DND-41 (cell line): ENCODE measurements around the gene NTRK1.

Source experiments
- CTCF ChIP-seq: IDR thresholded peaks from 2 replicates; pipeline ENCODE4 v1.5.1; 2012; ENCODE audit warnings: borderline replicate concordance, low read length, moderate library complexity, mild to moderate bottlenecking; ENCODE audit not compliant: poor library complexity, severe bottlenecking; ENCODE audit errors: extremely low read depth
- EZH2 ChIP-seq: IDR thresholded peaks from 3 replicates; pipeline ENCODE4 v1.6.1; 2012; ENCODE audit warnings: borderline replicate concordance, low read depth, mild to moderate bottlenecking, moderate library complexity, low read length, inconsistent platforms; ENCODE audit not compliant: severe bottlenecking

GRCh38 chr1:156828400-156829124 lies 32.1 kb upstream of the NTRK1 start:
- no peak for TF ChIP-seq CTCF
- no peak for TF ChIP-seq EZH2
